Keratinocyte (primary cell): Measurements from ENCODE around the gene HEYL.

Source experiments
- CTCF ChIP-seq, 3 experiments: IDR thresholded peaks in 1 of 3; conservative IDR thresholded peaks in 1 of 3; optimal IDR thresholded peaks in 1 of 3; 2 replicates in 2 of 3; 3 replicates in 1 of 3; pipeline versions ENCODE3 to v1.5.1; 2011; ENCODE audit warnings: low read length in 3 of 3, mild to moderate bottlenecking in 3 of 3, moderate library complexity in 2 of 3, control low read depth in 1 of 3, inconsistent platforms in 1 of 3; ENCODE audit not compliant: insufficient read depth in 2 of 3; ENCODE audit errors: extremely low read depth in 1 of 3
- EZH2 ChIP-seq: IDR thresholded peaks from one replicate; pipeline ENCODE4 v1.6.1; 2012; ENCODE audit warnings: inconsistent platforms, mild to moderate bottlenecking, low read length, moderate library complexity

GRCh38 chr1:39622427-39622826 is 17.0 kb downstream of the HEYL start:
- no peak for TF ChIP-seq EZH2
- TF ChIP-seq CTCF (optimal IDR thresholded peaks at IDR 0.05 in 1 of 3, IDR thresholded peaks at IDR 0.05 in 1 of 3, conservative IDR thresholded peaks at IDR 0.05 in 1 of 3; ENCODE audit: extremely low read depth in 1 of 3, insufficient read depth in 2 of 3, low read length in 3 of 3): no peak
